Liver (tissue), 9 donors: ENCODE results near the gene FBN2. TPM values are rescaled to one million over a fixed set of nuclear protein-coding genes. Genes with fewer than 3 reads are reported as not detected.

ENCODE experiments used
- DNase-seq: peaks from one replicate; pipeline ENCODE4 v3.0.0-alpha.2; 2017; ENCODE audit warnings: low spot score
- H3K27ac ChIP-seq, 2 donors: one replicate each; pipeline ENCODE4 v1.7.0; 2013; ENCODE audit warnings: inconsistent platforms in 2 of 2, low read length in 2 of 2, control low read depth in 1 of 2, low read depth in 1 of 2, mild to moderate bottlenecking in 1 of 2
- H3K27me3 ChIP-seq, 4 donors: one replicate each; pipeline versions ENCODE4 v1.6.1 to v1.7.0; 2013; ENCODE audit warnings: low read length in 3 of 4, inconsistent platforms in 1 of 4, mild to moderate bottlenecking in 1 of 4, moderate library complexity in 1 of 4; ENCODE audit not compliant: control insufficient read depth in 4 of 4, insufficient read depth in 4 of 4
- H3K36me3 ChIP-seq, 4 donors: one replicate each; pipeline versions ENCODE4 v1.6.1 to v1.7.0; 2013; ENCODE audit warnings: low read length in 3 of 4, mild to moderate bottlenecking in 3 of 4, low read depth in 1 of 4, moderate library complexity in 1 of 4; ENCODE audit not compliant: control insufficient read depth in 4 of 4, insufficient read depth in 3 of 4
- H3K4me1 ChIP-seq, 4 donors: one replicate each; pipeline versions ENCODE4 v1.6.1 to v1.7.0; 2013; ENCODE audit warnings: low read length in 3 of 4, mild to moderate bottlenecking in 3 of 4, moderate library complexity in 1 of 4; ENCODE audit not compliant: control insufficient read depth in 4 of 4, insufficient read depth in 4 of 4
- H3K4me3 ChIP-seq, 3 donors: one replicate each; pipeline versions ENCODE4 v1.6.1 to v1.7.0; 2013; ENCODE audit warnings: low read length in 3 of 3, control low read depth in 1 of 3, low read depth in 1 of 3, mild to moderate bottlenecking in 1 of 3
- H3K9ac ChIP-seq, 2 donors: one replicate each; pipeline ENCODE4 v1.7.0; 2013; ENCODE audit warnings: low read length in 2 of 2, mild to moderate bottlenecking in 2 of 2, moderate library complexity in 2 of 2, control low read depth in 1 of 2, low read depth in 1 of 2
- H3K9me3 ChIP-seq, 4 donors: one replicate each; pipeline versions ENCODE4 v1.6.1 to v1.7.0; 2013; ENCODE audit warnings: low read length in 3 of 4; ENCODE audit not compliant: control insufficient read depth in 4 of 4
- ATF3 ChIP-seq: IDR thresholded peaks from 2 replicates; pipeline ENCODE4 v1.6.1; 2016; ENCODE audit warnings: antibody characterized with exemption
- CTCF ChIP-seq: fragments of 150-350 bp; IDR thresholded peaks from 2 replicates; pipeline ENCODE4 v1.5.1; 2017; ENCODE audit warnings: improper control_type of control experiment, low read depth, low read length; ENCODE audit not compliant: missing input control
- EGR1 ChIP-seq, 2 donors: IDR thresholded peaks; 2 replicates each; pipeline ENCODE4 v1.6.1; 2016 to 2018; ENCODE audit warnings: antibody characterized with exemption in 2 of 2, low read depth in 2 of 2
- FOXA1 ChIP-seq: IDR thresholded peaks from 2 replicates; pipeline ENCODE4 v1.6.1; 2016; ENCODE audit warnings: antibody characterized with exemption
- FOXA2 ChIP-seq: IDR thresholded peaks from 2 replicates; pipeline ENCODE4 v1.6.1; 2016; ENCODE audit warnings: antibody characterized with exemption
- GABPA ChIP-seq, 2 donors: IDR thresholded peaks in 1 of 2; conservative IDR thresholded peaks in 1 of 2; 2 replicates each; pipeline ENCODE4 v1.6.1; 2016; ENCODE audit warnings: antibody characterized with exemption in 2 of 2, mild to moderate bottlenecking in 1 of 2, moderate library complexity in 1 of 2
- HNF4A ChIP-seq, 2 donors: conservative IDR thresholded peaks; 2 replicates each; pipeline ENCODE4 v1.6.1; 2016; ENCODE audit warnings: antibody characterized with exemption in 2 of 2, mild to moderate bottlenecking in 2 of 2
- HNF4G ChIP-seq: IDR thresholded peaks from 2 replicates; pipeline ENCODE4 v1.6.1; 2016; ENCODE audit warnings: antibody characterized with exemption
- JUND ChIP-seq, 2 donors: IDR thresholded peaks; 2 replicates each; pipeline ENCODE4 v1.6.1; 2016; ENCODE audit warnings: antibody characterized with exemption in 2 of 2
- MAX ChIP-seq: IDR thresholded peaks from 2 replicates; pipeline ENCODE4 v1.6.1; 2016; ENCODE audit warnings: antibody characterized with exemption
- NR2F2 ChIP-seq: IDR thresholded peaks from 2 replicates; pipeline ENCODE4 v1.6.1; 2016; ENCODE audit warnings: antibody characterized with exemption
- RAD21 ChIP-seq, 2 donors: IDR thresholded peaks; 2 replicates each; pipeline ENCODE4 v1.6.1; 2016; ENCODE audit warnings: antibody characterized with exemption in 2 of 2, mild to moderate bottlenecking in 2 of 2
- REST ChIP-seq: IDR thresholded peaks from 2 replicates; pipeline ENCODE4 v1.6.1; 2016; ENCODE audit warnings: antibody characterized with exemption, mild to moderate bottlenecking
- RXRA ChIP-seq, 2 donors: IDR thresholded peaks; 2 replicates each; pipeline ENCODE4 v1.6.1; 2017 to 2018; ENCODE audit warnings: antibody characterized with exemption in 2 of 2, mild to moderate bottlenecking in 1 of 2
- SP1 ChIP-seq: IDR thresholded peaks from 2 replicates; pipeline ENCODE4 v1.6.1; 2018; ENCODE audit warnings: antibody characterized with exemption, mild to moderate bottlenecking
- TAF1 ChIP-seq: conservative IDR thresholded peaks from 2 replicates; pipeline ENCODE4 v1.6.1; 2016; ENCODE audit warnings: antibody characterized with exemption, mild to moderate bottlenecking
- YY1 ChIP-seq: IDR thresholded peaks from 2 replicates; pipeline ENCODE4 v1.6.1; 2016; ENCODE audit warnings: antibody characterized with exemption, mild to moderate bottlenecking
- ZBTB33 ChIP-seq: IDR thresholded peaks from 2 replicates; pipeline ENCODE4 v1.6.1; 2016; ENCODE audit warnings: antibody characterized with exemption
- WGBS: extraction: QIAGEN DNeasy Blood & Tissue Kit; methylation state at CpG from one replicate; pipeline ENCODE4 v1.1.7; 2013; 5-methylcytosine and 5-hydroxymethylcytosine counted together
- polyA plus RNA-seq, 2 donors: library from polyadenylated mRNA; stranded (reverse) in 1 of 2; unstranded in 1 of 2; fragments of 200-250 nt in 1 of 2; fragments of >200 nt in 1 of 2; fragmentation: Nextera tagmentation in 1 of 2; extraction: Ambion mirVana in 1 of 2; gene quantifications; one replicate each; pipeline versions ENCODE4 v1.2.1 to v1.2.3, GENCODE V29; 2013 to 2015
- total RNA-seq, 2 donors: library from RNA; depleted of rRNA; stranded (reverse); fragments of >200 nt; gene quantifications; one replicate each; pipeline ENCODE4 v1.2.3, GENCODE V29; 2014
- donor health status: healthy.
- donor health status: healthy.
- donor health status: healthy.
- donor health status: healthy.
- donor health status: healthy.

FBN2 gene
- total and polyA plus RNA-seq, 4 donors: 0.08 to 4.1 (median 0.47) TPM

GRCh38 chr5:128216860-128217531 is 321.0 kb downstream of the FBN2 start:
- H3K27me3 ChIP-seq: no peaks in the 10 kb centered on the region
- no peak overlapping the region for H3K27ac ChIP-seq
- no peak for TF ChIP-seq SP1
- no peak for TF ChIP-seq MAX
- TF ChIP-seq HNF4A (conservative IDR thresholded peaks at IDR 0.05): no peak
- no peak for TF ChIP-seq HNF4G
- no peak for TF ChIP-seq REST
- no peak for TF ChIP-seq NR2F2
- TF ChIP-seq JUND (IDR thresholded peaks at IDR 0.05): no peak
- TF ChIP-seq ATF3: no peak
- TF ChIP-seq TAF1: no peak
- TF ChIP-seq FOXA1: no peak
- DNase-seq: no peak
- no peak overlapping the region for H3K9ac ChIP-seq
- no peaks in the 10 kb centered on the region for H3K36me3 ChIP-seq
- no peak overlapping the region for H3K4me3 ChIP-seq
- no peaks in the 10 kb centered on the region for H3K9me3 ChIP-seq
- H3K4me1 ChIP-seq: no peaks in the 10 kb centered on the region
- WGBS: 77% methylated on average over 15 of the region's 15 CpGs

GRCh38 chr5:128216285-128216684 is 321.8 kb downstream of the FBN2 start:
- no peaks in the 10 kb centered on the region for H3K27me3 ChIP-seq
- no peak for DNase-seq
- no peaks in the 10 kb centered on the region for H3K36me3 ChIP-seq
- no peak overlapping the region for H3K9ac ChIP-seq
- H3K4me1 ChIP-seq: no peaks in the 10 kb centered on the region
- no peak for TF ChIP-seq ATF3
- TF ChIP-seq FOXA1: no peak
- no peak for TF ChIP-seq HNF4A (conservative IDR thresholded peaks at IDR 0.05)
- TF ChIP-seq NR2F2: no peak
- TF ChIP-seq TAF1: no peak
- TF ChIP-seq ZBTB33: no peak
- no peak for TF ChIP-seq CTCF
- no peak for TF ChIP-seq REST
- no peak for TF ChIP-seq JUND (IDR thresholded peaks at IDR 0.05)
- no peak for TF ChIP-seq SP1
- no peak for TF ChIP-seq HNF4G
- TF ChIP-seq GABPA (IDR thresholded peaks at IDR 0.05 in 1 of 2, conservative IDR thresholded peaks at IDR 0.05 in 1 of 2): no peak
- TF ChIP-seq MAX: no peak
- TF ChIP-seq YY1: no peak
- no peak for TF ChIP-seq EGR1 (IDR thresholded peaks at IDR 0.05; ENCODE audit: low read depth in 2 of 2)
- TF ChIP-seq RAD21 (IDR thresholded peaks at IDR 0.05): no peak
- no peak for TF ChIP-seq RXRA (IDR thresholded peaks at IDR 0.05)
- TF ChIP-seq FOXA2: no peak
- no peaks in the 10 kb centered on the region for H3K9me3 ChIP-seq
- H3K4me3 ChIP-seq: no peak overlapping the region
- H3K27ac ChIP-seq: no peak overlapping the region
- WGBS: 91% methylated on average over 7 of the region's 7 CpGs
